ENCODE data around the gene DIDO1. TPM values are rescaled to one million over a fixed set of nuclear protein-coding genes. Genes with fewer than 3 reads are reported as not detected.
A peak's percentile ranks its signal among the peaks of the same experiment; 100 is the strongest.

The DIDO1 gene
- total and polyA plus RNA-seq, 2 of the 13 experiments (the other 11 are each of a cell fraction or from before 2014, with no cell fraction given), result 75.0 to 75.1 TPM

DNA sequence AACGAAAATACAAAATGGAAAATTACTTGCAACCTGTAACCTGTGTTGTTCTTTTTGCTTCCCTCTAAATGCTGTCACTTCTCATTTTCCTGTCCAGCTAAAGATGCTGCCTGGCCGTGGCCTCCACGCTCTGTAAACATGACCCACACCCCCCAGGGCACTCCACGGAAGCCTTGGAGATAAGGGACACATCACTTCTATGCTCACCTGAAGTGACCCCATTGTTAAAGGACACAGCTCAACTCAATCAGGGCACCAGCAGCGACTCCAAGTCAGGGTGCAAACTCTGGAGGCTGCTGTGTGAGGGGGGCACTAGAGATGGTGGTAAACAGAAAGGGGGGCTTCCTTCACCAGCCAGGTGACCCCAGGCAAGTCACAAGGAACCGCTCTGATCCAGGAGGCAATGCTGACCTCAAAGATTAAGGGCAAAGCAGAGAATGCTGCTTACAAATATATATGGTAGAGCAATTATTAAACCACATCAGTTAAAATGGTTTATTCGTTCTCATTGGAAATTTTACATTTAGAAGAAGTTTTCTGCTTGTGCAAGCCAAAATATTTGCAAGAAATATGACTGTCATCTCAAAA, 13.2 kb downstream of the DIDO1 start (continued):
- TF ChIP-seq ZNF687 (CRISPR knock-in tag; IDR thresholded peaks at IDR 0.05) (peak; percentile 30; the same call in 1 of the 2 replicates), ZFP90 (CRISPR knock-in tag; IDR thresholded peaks at IDR 0.05; ENCODE audit: borderline replicate concordance) (0 out of 2 replicates have a peak, but pooled peaks have one; percentile 63), SOX6 (IDR thresholded peaks at IDR 0.05) (no peak), SOX6 (CRISPR knock-in tag; IDR thresholded peaks at IDR 0.05) (peak; percentile 61; the same call in 1 of the 2 replicates), NR2F6 (IDR thresholded peaks at IDR 0.05) (peak; percentile 88), NR2F6 (CRISPR knock-in tag; IDR thresholded peaks at IDR 0.05) (peak; percentile 79), TERF1 (CRISPR knock-in tag; IDR thresholded peaks at IDR 0.05) (no peak), BRD4 (CRISPR knock-in tag; IDR thresholded peaks at IDR 0.05) (0 out of 2 replicates have a peak, but pooled peaks have one; percentile 18), RXRA (CRISPR knock-in tag; IDR thresholded peaks at IDR 0.05) (peak; percentile 93), BCL6 (CRISPR knock-in tag; IDR thresholded peaks at IDR 0.05) (peak; percentile 59; the same call in 1 of the 2 replicates), ZNF746 (CRISPR knock-in tag; IDR thresholded peaks at IDR 0.05) (peak; percentile 33; the same call in 1 of the 2 replicates), HDAC2 (CRISPR knock-in tag; IDR thresholded peaks at IDR 0.05) (0 out of 2 replicates have a peak, but pooled peaks have one; percentile 56), IKZF4 (CRISPR knock-in tag; IDR thresholded peaks at IDR 0.05; ENCODE audit: borderline replicate concordance, low read depth, not compliant biosample characterization) (no peak), HDAC1 (CRISPR knock-in tag; IDR thresholded peaks at IDR 0.05) (peak; percentile 74), EP300 (IDR thresholded peaks at IDR 0.05; ENCODE audit: low read depth in 2 of 2, low read length in 2 of 2) (peak in 1 of 2 experiments; percentile 67; a peak in 2 of 4 replicates), EP300 (CRISPR knock-in tag; IDR thresholded peaks at IDR 0.05; ENCODE audit: borderline replicate concordance) (0 out of 2 replicates have a peak, but pooled peaks have one; percentile 63), FOXA1 (IDR thresholded peaks at IDR 0.05) (no peak), FOXA1 (CRISPR knock-in tag; IDR thresholded peaks at IDR 0.05) (peak; percentile 88), PREB (CRISPR knock-in tag; IDR thresholded peaks at IDR 0.05) (no peak), FOXO1 (CRISPR knock-in tag; IDR thresholded peaks at IDR 0.05) (peak; percentile 66; the same call in 1 of the 2 replicates), ZNF766 (CRISPR knock-in tag; IDR thresholded peaks at IDR 0.05; ENCODE audit: borderline replicate concordance) (peak; percentile 76; the same call in 1 of the 2 replicates), ATM (IDR thresholded peaks at IDR 0.05; ENCODE audit: borderline replicate concordance) (no peak), FOXA3 (CRISPR knock-in tag; IDR thresholded peaks at IDR 0.05) (peak; percentile 76)
- TF ChIP-seq, protein P1, sequence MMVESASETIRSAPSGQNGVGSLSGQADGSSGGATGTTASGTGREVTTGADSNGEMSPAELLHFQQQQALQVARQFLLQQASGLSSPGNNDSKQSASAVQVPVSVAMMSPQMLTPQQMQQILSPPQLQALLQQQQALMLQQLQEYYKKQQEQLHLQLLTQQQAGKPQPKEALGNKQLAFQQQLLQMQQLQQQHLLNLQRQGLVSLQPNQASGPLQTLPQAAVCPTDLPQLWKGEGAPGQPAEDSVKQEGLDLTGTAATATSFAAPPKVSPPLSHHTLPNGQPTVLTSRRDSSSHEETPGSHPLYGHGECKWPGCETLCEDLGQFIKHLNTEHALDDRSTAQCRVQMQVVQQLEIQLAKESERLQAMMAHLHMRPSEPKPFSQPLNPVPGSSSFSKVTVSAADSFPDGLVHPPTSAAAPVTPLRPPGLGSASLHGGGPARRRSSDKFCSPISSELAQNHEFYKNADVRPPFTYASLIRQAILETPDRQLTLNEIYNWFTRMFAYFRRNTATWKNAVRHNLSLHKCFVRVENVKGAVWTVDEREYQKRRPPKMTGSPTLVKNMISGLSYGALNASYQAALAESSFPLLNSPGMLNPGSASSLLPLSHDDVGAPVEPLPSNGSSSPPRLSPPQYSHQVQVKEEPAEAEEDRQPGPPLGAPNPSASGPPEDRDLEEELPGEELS (CRISPR knock-in tag; IDR thresholded peaks at IDR 0.05), result peak; percentile 39; the same call in 1 of the 2 replicates

Measured in HepG2 (cell line).